ENCODE data around the gene KRTAP3-2. TPM values are rescaled to one million over a fixed set of nuclear protein-coding genes. Genes with fewer than 3 reads are reported as not detected.

Gene KRTAP3-2
- polyA plus RNA-seq, 1 donor from 2014 or later, result not detected

DNA sequence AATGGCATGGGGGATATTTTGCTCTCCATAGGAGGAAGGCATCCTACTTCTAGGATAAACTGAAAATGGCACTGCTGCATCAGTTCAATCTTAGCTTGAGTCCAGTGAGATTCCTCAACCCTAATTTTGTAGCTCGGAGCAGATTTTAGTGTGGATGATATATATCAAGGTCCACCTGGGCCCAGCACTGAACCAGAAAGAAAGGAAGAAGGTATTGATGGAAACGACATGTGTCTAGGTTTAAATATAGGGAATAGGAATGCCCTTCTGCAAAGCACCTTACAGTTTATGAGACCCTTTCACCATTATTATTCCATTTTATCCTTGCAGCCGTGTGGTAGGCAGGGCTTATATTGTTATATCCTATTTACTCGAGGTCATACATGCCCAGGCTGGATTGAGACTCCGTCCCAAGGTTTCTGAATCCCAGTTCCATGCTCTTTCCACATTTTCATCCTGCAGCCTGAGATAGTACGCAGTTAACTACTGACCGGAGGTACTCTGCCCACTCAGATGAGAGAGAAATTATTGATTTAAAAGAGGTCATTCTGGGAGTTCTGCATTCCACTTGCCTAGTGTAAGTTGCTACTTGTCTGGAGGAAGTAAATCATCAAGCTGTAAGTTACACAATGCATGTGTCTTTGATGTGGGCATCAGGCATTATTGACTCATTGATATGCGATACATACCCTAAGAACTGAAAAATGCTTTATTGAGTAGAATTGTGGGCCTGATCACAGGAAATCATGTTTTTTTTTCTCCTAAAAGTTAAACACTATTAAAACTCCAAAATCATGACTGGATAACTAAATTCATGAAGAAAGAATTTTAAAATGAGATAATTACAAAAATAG, 43.1 kb downstream of the KRTAP3-2 start:
- H3K36me3 ChIP-seq (ENCODE audit: insufficient read depth, low read length), result no peaks in the 10 kb centered on the region
- H3F3A ChIP-seq (ENCODE audit: insufficient read depth, low read length, poor library complexity, severe bottlenecking), result no peaks in the 10 kb centered on the region
- no peak for TF ChIP-seq TAF1 (IDR thresholded peaks at IDR 0.05; ENCODE audit: low read depth)
- TF ChIP-seq, protein P1, sequence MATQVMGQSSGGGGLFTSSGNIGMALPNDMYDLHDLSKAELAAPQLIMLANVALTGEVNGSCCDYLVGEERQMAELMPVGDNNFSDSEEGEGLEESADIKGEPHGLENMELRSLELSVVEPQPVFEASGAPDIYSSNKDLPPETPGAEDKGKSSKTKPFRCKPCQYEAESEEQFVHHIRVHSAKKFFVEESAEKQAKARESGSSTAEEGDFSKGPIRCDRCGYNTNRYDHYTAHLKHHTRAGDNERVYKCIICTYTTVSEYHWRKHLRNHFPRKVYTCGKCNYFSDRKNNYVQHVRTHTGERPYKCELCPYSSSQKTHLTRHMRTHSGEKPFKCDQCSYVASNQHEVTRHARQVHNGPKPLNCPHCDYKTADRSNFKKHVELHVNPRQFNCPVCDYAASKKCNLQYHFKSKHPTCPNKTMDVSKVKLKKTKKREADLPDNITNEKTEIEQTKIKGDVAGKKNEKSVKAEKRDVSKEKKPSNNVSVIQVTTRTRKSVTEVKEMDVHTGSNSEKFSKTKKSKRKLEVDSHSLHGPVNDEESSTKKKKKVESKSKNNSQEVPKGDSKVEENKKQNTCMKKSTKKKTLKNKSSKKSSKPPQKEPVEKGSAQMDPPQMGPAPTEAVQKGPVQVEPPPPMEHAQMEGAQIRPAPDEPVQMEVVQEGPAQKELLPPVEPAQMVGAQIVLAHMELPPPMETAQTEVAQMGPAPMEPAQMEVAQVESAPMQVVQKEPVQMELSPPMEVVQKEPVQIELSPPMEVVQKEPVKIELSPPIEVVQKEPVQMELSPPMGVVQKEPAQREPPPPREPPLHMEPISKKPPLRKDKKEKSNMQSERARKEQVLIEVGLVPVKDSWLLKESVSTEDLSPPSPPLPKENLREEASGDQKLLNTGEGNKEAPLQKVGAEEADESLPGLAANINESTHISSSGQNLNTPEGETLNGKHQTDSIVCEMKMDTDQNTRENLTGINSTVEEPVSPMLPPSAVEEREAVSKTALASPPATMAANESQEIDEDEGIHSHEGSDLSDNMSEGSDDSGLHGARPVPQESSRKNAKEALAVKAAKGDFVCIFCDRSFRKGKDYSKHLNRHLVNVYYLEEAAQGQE (IDR thresholded peaks at IDR 0.05; ENCODE audit: borderline replicate concordance), result no peak
- no peak for TF ChIP-seq MXI1 (conservative IDR thresholded peaks at IDR 0.05; ENCODE audit: poor library complexity, severe bottlenecking)
- TF ChIP-seq, protein P2, sequence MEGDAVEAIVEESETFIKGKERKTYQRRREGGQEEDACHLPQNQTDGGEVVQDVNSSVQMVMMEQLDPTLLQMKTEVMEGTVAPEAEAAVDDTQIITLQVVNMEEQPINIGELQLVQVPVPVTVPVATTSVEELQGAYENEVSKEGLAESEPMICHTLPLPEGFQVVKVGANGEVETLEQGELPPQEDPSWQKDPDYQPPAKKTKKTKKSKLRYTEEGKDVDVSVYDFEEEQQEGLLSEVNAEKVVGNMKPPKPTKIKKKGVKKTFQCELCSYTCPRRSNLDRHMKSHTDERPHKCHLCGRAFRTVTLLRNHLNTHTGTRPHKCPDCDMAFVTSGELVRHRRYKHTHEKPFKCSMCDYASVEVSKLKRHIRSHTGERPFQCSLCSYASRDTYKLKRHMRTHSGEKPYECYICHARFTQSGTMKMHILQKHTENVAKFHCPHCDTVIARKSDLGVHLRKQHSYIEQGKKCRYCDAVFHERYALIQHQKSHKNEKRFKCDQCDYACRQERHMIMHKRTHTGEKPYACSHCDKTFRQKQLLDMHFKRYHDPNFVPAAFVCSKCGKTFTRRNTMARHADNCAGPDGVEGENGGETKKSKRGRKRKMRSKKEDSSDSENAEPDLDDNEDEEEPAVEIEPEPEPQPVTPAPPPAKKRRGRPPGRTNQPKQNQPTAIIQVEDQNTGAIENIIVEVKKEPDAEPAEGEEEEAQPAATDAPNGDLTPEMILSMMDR (IDR thresholded peaks at IDR 0.05; ENCODE audit: poor library complexity, severe bottlenecking), result no peak
- no peak for TF ChIP-seq RAD21 (conservative IDR thresholded peaks at IDR 0.05)
- TF ChIP-seq EP300 (conservative IDR thresholded peaks at IDR 0.05; ENCODE audit: poor library complexity, severe bottlenecking), result no peak
- no peak for TF ChIP-seq POLR2AphosphoS5 (IDR thresholded peaks at IDR 0.05)
- no peak for TF ChIP-seq EZH2 (IDR thresholded peaks at IDR 0.05; ENCODE audit: borderline replicate concordance, insufficient read depth, low read length, poor library complexity, severe bottlenecking)
- no peak for TF ChIP-seq SMC3 (conservative IDR thresholded peaks at IDR 0.05; ENCODE audit: poor library complexity)
- H3K4me3 ChIP-seq (ENCODE audit: low read length), result no peak overlapping the region
- H4K20me1 ChIP-seq (ENCODE audit: insufficient read depth), result no peaks in the 10 kb centered on the region
- no peak overlapping the region for H3K4me2 ChIP-seq (ENCODE audit: low read length)
- no peaks in the 10 kb centered on the region for H3K79me2 ChIP-seq (replicated peaks; ENCODE audit: insufficient read depth, low read length)
- H3K27ac ChIP-seq (ENCODE audit: low read length), result no peak overlapping the region
- H3K27me3 ChIP-seq (ENCODE audit: insufficient read depth, low read depth, low read length), result no peaks in the 10 kb centered on the region
- H3K9me2 ChIP-seq (ENCODE audit: insufficient read depth, low read length), result no peaks in the 10 kb centered on the region
- no peak overlapping the region for H2AFZ ChIP-seq (ENCODE audit: low read depth, low read length)
- no peak overlapping the region for H3K9ac ChIP-seq (ENCODE audit: low read length)
- no peaks in the 10 kb centered on the region for H3K9me3 ChIP-seq (ENCODE audit: low read length)

DNA sequence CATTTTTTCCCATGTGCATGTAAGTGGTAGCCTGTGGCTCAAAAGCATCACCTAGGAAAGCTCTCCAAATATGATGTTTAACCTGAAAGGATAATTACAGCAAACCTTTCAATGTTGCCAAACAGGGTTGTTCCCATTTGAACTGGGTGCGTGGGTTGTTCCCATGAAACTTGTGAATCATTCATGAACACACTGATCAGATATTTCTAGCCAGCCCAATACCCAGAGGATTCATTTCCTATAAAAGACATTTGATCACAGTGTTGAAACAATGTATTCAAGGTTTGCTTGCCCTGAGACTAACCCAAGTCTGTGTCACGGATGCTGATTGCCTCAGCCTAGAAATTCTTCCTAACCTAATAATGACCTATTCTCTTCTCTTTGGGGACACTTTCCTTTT, 45.8 kb downstream of the KRTAP3-2 start:
- H3K4me3 ChIP-seq (ENCODE audit: low read length), result no peak overlapping the region
- no peaks in the 10 kb centered on the region for H3K36me3 ChIP-seq (ENCODE audit: insufficient read depth, low read length)
- no peaks in the 10 kb centered on the region for H3K9me3 ChIP-seq (ENCODE audit: low read length)
- H3K9me2 ChIP-seq (ENCODE audit: insufficient read depth, low read length), result no peaks in the 10 kb centered on the region
- no peak overlapping the region for H3K9ac ChIP-seq (ENCODE audit: low read length)
- no peaks in the 10 kb centered on the region for H3F3A ChIP-seq (ENCODE audit: insufficient read depth, low read length, poor library complexity, severe bottlenecking)
- no peak overlapping the region for H3K4me2 ChIP-seq (ENCODE audit: low read length)
- H3K79me2 ChIP-seq (replicated peaks; ENCODE audit: insufficient read depth, low read length), result no peaks in the 10 kb centered on the region
- no peak overlapping the region for H3K27ac ChIP-seq (ENCODE audit: low read length)
- no peaks in the 10 kb centered on the region for H4K20me1 ChIP-seq (ENCODE audit: insufficient read depth)
- TF ChIP-seq EZH2 (IDR thresholded peaks at IDR 0.05; ENCODE audit: borderline replicate concordance, insufficient read depth, low read length, poor library complexity, severe bottlenecking) (no peak), EP300 (conservative IDR thresholded peaks at IDR 0.05; ENCODE audit: poor library complexity, severe bottlenecking) (no peak), MXI1 (conservative IDR thresholded peaks at IDR 0.05; ENCODE audit: poor library complexity, severe bottlenecking) (no peak), POLR2AphosphoS5 (IDR thresholded peaks at IDR 0.05) (no peak), TAF1 (IDR thresholded peaks at IDR 0.05; ENCODE audit: low read depth) (no peak), RAD21 (conservative IDR thresholded peaks at IDR 0.05) (no peak), SMC3 (conservative IDR thresholded peaks at IDR 0.05; ENCODE audit: poor library complexity) (no peak)
- TF ChIP-seq, protein P1 (IDR thresholded peaks at IDR 0.05; ENCODE audit: borderline replicate concordance), result no peak
- TF ChIP-seq, protein P2 (IDR thresholded peaks at IDR 0.05; ENCODE audit: poor library complexity, severe bottlenecking), result no peak
- H3K27me3 ChIP-seq (ENCODE audit: insufficient read depth, low read depth, low read length), result no peaks in the 10 kb centered on the region
- no peak overlapping the region for H2AFZ ChIP-seq (ENCODE audit: low read depth, low read length)
